ENCODE results near the gene SYNDIG1. TPM values are rescaled to one million over a fixed set of nuclear protein-coding genes. Genes with fewer than 3 reads are reported as not detected.

The SYNDIG1 gene
- total RNA-seq, 4 donors from 2014 or later: 0.51 to 3.4 (median 2.8) TPM; not detected in 1

DNA sequence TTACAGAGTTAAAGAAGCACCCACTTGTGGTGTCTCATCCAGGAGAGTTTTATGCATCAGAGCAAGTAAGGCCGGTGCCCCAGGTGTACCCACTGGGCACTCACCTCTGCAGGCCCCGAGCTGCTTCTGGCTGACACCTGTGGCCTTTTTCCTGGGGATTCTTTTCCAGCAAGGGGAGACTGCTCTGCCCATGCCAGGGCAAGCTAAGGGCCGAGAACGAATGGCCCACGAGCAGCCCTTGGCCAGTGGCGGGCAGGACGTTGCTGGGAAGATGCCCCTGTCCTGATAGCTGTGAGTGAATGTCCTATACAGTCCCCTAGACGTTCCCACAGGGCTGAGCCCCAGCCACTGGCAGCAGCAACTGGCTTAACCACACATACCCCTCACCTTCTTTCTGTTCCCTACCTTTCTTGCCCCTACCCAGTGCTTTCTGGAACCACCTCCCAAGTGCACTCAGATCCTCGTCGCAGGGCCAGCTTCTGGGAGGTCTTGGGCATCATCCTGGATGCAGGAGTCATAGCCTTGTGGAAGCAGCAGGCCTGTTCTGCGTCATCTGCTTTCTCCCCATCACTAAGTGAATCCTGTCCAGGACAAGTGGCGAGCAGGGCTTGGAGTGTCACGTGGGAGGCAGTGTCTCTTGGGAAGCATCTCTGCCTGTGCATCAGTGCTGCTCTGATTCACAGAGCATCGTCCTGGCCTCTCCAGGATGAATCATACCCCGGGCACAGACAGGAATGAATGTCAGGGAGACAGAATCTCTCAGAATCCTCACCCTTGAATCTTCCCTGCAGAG is 32.5 kb downstream of the SYNDIG1 start:
- Histone ChIP-seq H3K9me3 (no peaks in the 10 kb centered on the region), H3K4me1 (no peaks in the 10 kb centered on the region), H3K27me3 (no peaks in the 10 kb centered on the region), H3K36me3 (no peaks in the 10 kb centered on the region), H3K27ac (peak overlapping the region; percentile 71 to 81), H3K4me3 (no peak overlapping the region)
- peak; percentile 55 to 70 for DNase-seq
- intact Hi-C loops (cut with DNase I; ENCODE audit: low total_unique reads): no loop called here
- TF ChIP-seq, protein P1, sequence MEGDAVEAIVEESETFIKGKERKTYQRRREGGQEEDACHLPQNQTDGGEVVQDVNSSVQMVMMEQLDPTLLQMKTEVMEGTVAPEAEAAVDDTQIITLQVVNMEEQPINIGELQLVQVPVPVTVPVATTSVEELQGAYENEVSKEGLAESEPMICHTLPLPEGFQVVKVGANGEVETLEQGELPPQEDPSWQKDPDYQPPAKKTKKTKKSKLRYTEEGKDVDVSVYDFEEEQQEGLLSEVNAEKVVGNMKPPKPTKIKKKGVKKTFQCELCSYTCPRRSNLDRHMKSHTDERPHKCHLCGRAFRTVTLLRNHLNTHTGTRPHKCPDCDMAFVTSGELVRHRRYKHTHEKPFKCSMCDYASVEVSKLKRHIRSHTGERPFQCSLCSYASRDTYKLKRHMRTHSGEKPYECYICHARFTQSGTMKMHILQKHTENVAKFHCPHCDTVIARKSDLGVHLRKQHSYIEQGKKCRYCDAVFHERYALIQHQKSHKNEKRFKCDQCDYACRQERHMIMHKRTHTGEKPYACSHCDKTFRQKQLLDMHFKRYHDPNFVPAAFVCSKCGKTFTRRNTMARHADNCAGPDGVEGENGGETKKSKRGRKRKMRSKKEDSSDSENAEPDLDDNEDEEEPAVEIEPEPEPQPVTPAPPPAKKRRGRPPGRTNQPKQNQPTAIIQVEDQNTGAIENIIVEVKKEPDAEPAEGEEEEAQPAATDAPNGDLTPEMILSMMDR (IDR thresholded peaks at IDR 0.05): no peak
- TF ChIP-seq POLR2A (IDR thresholded peaks at IDR 0.05): no peak

- Histone ChIP-seq H3K27ac (peak overlapping the region; percentile 71 to 81), H3K27me3 (no peaks in the 10 kb centered on the region), H3K4me3 (no peak overlapping the region), H3K36me3 (no peaks in the 10 kb centered on the region), H3K4me1 (no peaks in the 10 kb centered on the region), H3K9me3 (no peaks in the 10 kb centered on the region)
- TF ChIP-seq POLR2A (IDR thresholded peaks at IDR 0.05): no peak
- TF ChIP-seq, protein P1 (IDR thresholded peaks at IDR 0.05): no peak
- intact Hi-C loops (cut with DNase I; ENCODE audit: low total_unique reads): no loop called here
- DNase-seq: no peak
These were observed 33.2 kb downstream of the SYNDIG1 start for GRCh38 chr20:24502661-24503060.

DNA sequence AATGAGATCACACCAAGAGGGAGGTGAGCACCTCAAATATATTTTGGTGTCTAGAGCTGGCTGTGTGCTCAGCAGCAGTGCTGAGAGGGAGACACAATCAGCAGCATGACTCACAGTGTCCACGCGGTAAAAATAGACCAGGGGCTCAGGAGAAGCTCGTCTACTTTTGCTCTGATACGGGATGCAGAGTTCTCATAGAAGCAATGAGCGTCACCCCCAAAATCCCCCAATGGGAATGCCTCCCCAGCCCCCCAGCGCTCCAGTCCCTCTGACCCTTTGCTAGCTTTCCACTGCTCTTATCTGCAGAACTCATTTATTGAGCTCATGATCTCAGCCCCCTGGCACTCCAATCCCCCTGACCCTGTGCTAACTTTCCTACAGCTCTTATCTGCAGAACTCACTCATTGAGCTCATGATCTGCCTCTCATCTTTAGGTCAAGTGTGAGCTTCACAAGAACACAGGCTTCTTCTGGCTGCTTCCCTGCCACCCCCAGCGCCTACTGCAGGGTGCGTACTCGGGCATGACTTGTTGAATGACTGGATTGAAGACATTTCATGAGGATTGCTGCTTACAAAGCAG is 34.0 kb downstream of the SYNDIG1 start:
- H3K4me3 ChIP-seq: no peak overlapping the region
- no peaks in the 10 kb centered on the region for H3K4me1 ChIP-seq
- peak; percentile 36 to 62 for DNase-seq
- intact Hi-C loops (cut with DNase I; ENCODE audit: low total_unique reads): no loop called here
- peak overlapping the region; percentile 71 to 81 for H3K27ac ChIP-seq
- H3K9me3 ChIP-seq: no peaks in the 10 kb centered on the region
- no peaks in the 10 kb centered on the region for H3K36me3 ChIP-seq
- TF ChIP-seq, protein P1 (IDR thresholded peaks at IDR 0.05): peak in 1 of 4 experiments; percentile 11
- no peak for TF ChIP-seq POLR2A (IDR thresholded peaks at IDR 0.05)
- no peaks in the 10 kb centered on the region for H3K27me3 ChIP-seq

- no peak overlapping the region for H3K4me3 ChIP-seq
- H3K36me3 ChIP-seq: no peaks in the 10 kb centered on the region
- DNase-seq: no peak
- no peaks in the 10 kb centered on the region for H3K27me3 ChIP-seq
- intact Hi-C loops (cut with DNase I; ENCODE audit: low total_unique reads): no loop called here
- H3K4me1 ChIP-seq: no peaks in the 10 kb centered on the region
- no peaks in the 10 kb centered on the region for H3K9me3 ChIP-seq
- TF ChIP-seq, protein P1 (IDR thresholded peaks at IDR 0.05): no peak
- TF ChIP-seq POLR2A (IDR thresholded peaks at IDR 0.05): no peak
- H3K27ac ChIP-seq: peak overlapping the region in 1 of 2 donors; percentile 81
These were observed 35.2 kb downstream of the SYNDIG1 start for GRCh38 chr20:24504331-24505285.

All from uterus (tissue), 4 donors.